ENCODE measurements around the gene FZR1.
"Not testable (repeated sequence)": the region's sequence is repeated elsewhere in the genome, so short reads cannot be mapped to it uniquely, and the experiment has no call there.

FZR1 gene

DNA sequence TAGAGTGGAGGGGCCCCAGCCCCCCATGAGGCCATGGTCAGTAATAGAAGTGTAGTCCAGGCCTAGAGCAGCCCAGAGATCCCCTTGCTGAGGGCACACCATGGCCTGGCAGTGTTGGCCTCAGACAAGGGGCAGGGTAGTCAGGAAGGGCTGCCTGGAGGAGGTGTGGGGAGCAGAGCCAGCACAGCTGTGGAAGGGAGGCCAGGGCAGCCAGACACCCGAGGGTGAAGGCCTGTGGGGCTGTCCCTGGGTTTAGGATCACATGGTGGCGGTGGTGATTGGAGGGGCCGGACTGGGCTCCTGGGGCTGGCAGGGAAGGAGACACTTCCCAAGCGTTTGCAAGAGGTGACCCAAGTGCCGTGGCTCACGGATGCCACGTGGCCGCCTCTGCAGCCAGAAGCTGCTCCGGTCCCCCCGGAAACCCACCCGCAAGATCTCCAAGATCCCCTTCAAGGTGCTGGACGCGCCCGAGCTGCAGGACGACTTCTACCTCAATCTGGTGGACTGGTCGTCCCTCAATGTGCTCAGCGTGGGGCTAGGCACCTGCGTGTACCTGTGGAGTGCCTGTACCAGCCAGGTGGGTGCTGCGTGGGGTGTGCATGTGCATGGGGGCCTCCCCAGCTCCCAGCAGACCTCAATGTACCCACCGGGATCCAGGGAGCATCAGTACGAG, 21.3 kb downstream of the FZR1 start:
- CTCF ChIA-PET = no interaction called here
- DNase-seq (ENCODE audit: low spot score) = no peak
- TF ChIP-seq, protein P1, sequence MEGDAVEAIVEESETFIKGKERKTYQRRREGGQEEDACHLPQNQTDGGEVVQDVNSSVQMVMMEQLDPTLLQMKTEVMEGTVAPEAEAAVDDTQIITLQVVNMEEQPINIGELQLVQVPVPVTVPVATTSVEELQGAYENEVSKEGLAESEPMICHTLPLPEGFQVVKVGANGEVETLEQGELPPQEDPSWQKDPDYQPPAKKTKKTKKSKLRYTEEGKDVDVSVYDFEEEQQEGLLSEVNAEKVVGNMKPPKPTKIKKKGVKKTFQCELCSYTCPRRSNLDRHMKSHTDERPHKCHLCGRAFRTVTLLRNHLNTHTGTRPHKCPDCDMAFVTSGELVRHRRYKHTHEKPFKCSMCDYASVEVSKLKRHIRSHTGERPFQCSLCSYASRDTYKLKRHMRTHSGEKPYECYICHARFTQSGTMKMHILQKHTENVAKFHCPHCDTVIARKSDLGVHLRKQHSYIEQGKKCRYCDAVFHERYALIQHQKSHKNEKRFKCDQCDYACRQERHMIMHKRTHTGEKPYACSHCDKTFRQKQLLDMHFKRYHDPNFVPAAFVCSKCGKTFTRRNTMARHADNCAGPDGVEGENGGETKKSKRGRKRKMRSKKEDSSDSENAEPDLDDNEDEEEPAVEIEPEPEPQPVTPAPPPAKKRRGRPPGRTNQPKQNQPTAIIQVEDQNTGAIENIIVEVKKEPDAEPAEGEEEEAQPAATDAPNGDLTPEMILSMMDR (conservative IDR thresholded peaks at IDR 0.05; ENCODE audit: low read depth) = no peak
- POLR2A ChIA-PET (ENCODE audit: low non-redundant PET) = no interaction called here
- H3K27ac ChIP-seq = no peak overlapping the region

GRCh38 chr19:3528080-3528479, 22.0 kb downstream of the FZR1 start:
- no peak overlapping the region for H3K27ac ChIP-seq
- no peak for DNase-seq (ENCODE audit: low spot score)
- ChIA-PET CTCF (no interaction called here), POLR2A (ENCODE audit: low non-redundant PET) (no interaction called here)
- TF ChIP-seq, protein P1 (conservative IDR thresholded peaks at IDR 0.05; ENCODE audit: low read depth) = no peak

DNA sequence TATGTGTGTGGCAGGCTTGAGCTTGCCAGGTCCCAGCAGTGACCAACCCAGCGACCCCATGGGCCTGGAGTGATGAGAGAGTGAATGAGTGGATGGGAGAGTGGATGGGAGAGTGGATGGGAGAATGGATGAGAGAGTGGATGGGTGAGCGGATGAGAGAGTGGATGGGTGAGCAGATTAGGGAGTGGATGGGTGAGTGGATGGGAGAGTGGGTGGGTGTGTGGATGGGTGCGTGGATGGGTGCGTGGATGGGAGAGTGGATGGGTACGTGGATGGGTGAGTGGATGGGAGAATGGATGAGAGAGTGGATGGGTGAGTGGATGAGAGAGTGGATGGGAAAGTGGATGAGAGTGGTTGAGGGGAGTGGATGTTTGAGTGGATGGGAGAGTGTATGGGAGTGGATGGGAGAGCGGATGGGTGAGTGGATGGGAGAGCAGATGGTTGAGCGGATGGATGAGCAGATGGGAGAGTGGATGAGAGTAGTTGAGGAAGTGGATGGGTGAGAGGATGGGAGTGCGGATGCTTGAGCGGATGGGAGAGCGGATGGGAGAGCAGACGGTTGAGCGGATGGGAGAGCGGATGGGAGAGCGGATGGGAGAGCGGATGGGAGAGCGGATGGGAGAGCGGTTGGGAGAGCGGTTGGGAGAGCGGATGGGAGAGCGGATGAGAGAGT, 22.6 kb downstream of the FZR1 start:
- DNase-seq (ENCODE audit: low spot score) = no peak
- TF ChIP-seq, protein P1 (conservative IDR thresholded peaks at IDR 0.05; ENCODE audit: low read depth) = no peak
- ChIA-PET CTCF (no interaction called here), POLR2A (ENCODE audit: low non-redundant PET) (no interaction called here)
- H3K27ac ChIP-seq = no peak overlapping the region

- POLR2A ChIA-PET (ENCODE audit: low non-redundant PET); CTCF ChIA-PET: not testable (repeated sequence)
These were observed 23.2 kb downstream of the FZR1 start for GRCh38 chr19:3529299-3529698.

DNA sequence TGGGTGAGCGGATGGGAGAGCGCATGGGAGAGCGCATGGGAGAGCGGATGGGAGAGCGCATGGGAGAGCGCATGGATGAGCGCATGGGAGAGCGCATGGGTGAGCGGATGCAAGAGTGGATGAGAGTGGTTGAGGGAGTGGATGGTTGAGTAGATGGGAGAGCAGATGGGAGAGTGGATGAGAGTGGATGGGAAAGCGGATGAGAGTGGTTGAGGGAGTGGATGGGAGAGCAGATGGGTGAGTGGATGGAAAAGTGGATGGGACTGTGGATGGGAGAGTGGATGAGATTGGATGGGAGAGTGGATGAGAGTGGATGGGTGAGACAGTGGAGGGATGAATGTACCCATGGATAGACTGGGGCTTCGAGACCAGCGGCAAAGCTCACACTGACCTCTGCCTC, 24.3 kb downstream of the FZR1 start:
- DNase-seq (ENCODE audit: low spot score) = no peak
- TF ChIP-seq, protein P1 (conservative IDR thresholded peaks at IDR 0.05; ENCODE audit: low read depth) = no peak
- CTCF ChIA-PET = no interaction called here
- POLR2A ChIA-PET (ENCODE audit: low non-redundant PET) = no interaction called here
- H3K27ac ChIP-seq = no peak overlapping the region

More at GRCh38 chr19:3529299-3529698, 23.2 kb downstream of the FZR1 start:
- not testable (repeated sequence) for H3K27ac ChIP-seq; DNase-seq (ENCODE audit: low spot score)

DNA sequence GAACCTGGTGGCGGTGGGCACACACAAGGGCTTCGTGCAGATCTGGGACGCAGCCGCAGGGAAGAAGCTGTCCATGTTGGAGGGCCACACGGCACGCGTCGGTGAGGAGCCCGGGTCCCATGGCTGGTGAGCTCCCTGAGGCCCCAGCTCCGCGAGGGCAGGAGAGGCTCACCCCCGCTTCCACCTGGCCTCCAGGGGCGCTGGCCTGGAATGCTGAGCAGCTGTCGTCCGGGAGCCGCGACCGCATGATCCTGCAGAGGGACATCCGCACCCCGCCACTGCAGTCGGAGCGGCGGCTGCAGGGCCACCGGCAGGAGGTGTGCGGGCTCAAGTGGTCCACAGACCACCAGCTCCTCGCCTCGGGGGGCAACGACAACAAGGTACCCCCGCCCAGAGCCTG, 25.6 kb downstream of the FZR1 start:
- CTCF ChIA-PET = no interaction called here
- POLR2A ChIA-PET (ENCODE audit: low non-redundant PET) = no interaction called here
- no peak for DNase-seq (ENCODE audit: low spot score)
- 0 out of 2 replicates have a peak overlapping the region, but pooled peaks have one; percentile 5 for H3K27ac ChIP-seq
- TF ChIP-seq, protein P1 (conservative IDR thresholded peaks at IDR 0.05; ENCODE audit: low read depth) = no peak

DNA sequence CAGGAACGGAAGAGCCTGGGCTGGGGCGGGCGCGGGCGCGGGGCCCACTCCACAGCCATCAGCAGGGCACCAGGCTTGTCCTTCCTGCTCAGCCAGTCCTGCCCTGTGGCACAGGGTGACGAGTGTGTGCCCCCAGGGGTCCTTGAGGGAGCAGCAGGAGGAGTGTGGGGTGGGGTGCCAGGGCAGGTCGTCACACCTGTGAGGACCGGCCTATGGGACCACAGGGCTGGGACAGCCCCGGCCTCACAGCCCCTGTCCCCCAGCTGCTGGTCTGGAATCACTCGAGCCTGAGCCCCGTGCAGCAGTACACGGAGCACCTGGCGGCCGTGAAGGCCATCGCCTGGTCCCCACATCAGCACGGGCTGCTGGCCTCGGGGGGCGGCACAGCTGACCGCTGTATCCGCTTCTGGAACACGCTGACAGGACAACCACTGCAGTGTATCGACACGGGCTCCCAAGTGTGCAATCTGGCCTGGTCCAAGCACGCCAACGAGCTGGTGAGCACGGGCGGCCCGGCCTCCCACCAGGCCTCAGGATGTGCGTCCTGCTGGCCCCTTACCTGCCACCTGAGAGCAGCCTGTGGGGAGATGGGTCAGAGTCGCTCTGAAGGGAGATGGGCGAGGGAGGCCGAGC, 26.2 kb downstream of the FZR1 start:
- H3K27ac ChIP-seq = no peak overlapping the region
- TF ChIP-seq, protein P1 (conservative IDR thresholded peaks at IDR 0.05; ENCODE audit: low read depth) = no peak
- ChIA-PET POLR2A (ENCODE audit: low non-redundant PET) (no interaction called here), CTCF (no interaction called here)
- no peak for DNase-seq (ENCODE audit: low spot score)

All from RWPE1 (cell line).